ENCODE measurements around the gene TUT4.
"Not testable (repeated sequence)": the region's sequence is repeated elsewhere in the genome, so short reads cannot be mapped to it uniquely, and the experiment has no call there.

The TUT4 gene

GRCh38 chr1:52552505-52553361, at the start of gene TUT4:
TUT4 (minus strand) TSS chr1:52553092; CDS start chr1:52526280, 26,812 bp downstream.
- peak; percentile 61 for DNase-seq

GRCh38 chr1:52601991-52602855, 49.3 kb upstream of the TUT4 start, which contains the start of gene GPX7:
GPX7 (plus strand) TSS chr1:52602371; CDS start chr1:52602410, 39 bp downstream.
- no peak for DNase-seq

GRCh38 chr1:52601519-52601918, 48.6 kb upstream of the TUT4 start:
- DNase-seq: no peak

- no peak for DNase-seq
These were observed 47.8 kb upstream of the TUT4 start for GRCh38 chr1:52600533-52601179.

DNA sequence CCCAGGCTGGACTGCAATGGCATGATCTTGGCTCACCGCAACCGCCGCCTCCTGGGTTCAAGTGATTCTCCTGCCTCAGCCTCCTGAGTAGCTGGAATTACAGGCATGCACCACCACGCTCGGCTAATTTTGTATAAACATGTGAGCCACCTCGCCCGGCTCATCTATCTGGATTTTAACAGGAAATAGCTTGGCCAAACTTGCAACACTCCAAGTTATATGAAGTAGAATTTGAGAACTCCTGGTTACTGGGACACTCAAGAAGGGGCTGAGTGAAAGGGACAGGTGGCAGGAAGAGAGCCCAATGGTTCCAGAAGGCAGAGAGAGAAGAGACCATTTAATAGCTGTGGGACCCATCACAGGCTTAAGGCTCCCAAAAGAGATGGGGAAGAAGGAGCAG, 46.3 kb upstream of the TUT4 start:
- no peak for DNase-seq

GRCh38 chr1:52598729-52599128, 45.8 kb upstream of the TUT4 start:
- DNase-seq: no peak

- no peak for DNase-seq
These were observed 45.0 kb upstream of the TUT4 start for GRCh38 chr1:52597912-52598311.

DNA sequence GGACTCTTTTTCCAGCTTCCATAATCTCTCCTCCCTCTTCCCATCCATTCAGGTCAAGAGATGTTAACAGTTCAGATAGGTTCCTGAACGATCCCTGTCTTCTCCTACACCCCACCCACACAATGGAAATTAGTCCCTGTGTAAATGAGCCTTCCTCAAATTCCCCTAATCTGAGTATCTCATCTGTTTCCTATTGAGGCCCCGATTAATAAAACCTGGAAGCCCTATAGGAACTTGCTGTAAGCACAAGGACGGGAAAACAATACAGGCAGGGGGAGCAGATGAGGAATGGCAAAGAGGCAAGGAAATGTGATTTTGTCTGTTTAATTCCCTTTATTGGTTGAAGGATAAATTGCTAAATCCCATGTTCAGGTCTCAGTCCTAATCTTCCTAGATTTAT, 42.2 kb upstream of the TUT4 start:
- no peak for DNase-seq

- no peak for DNase-seq
These were observed 40.6 kb upstream of the TUT4 start for GRCh38 chr1:52593495-52593894.

GRCh38 chr1:52592637-52593323, 39.9 kb upstream of the TUT4 start:
- DNase-seq: no peak

DNA sequence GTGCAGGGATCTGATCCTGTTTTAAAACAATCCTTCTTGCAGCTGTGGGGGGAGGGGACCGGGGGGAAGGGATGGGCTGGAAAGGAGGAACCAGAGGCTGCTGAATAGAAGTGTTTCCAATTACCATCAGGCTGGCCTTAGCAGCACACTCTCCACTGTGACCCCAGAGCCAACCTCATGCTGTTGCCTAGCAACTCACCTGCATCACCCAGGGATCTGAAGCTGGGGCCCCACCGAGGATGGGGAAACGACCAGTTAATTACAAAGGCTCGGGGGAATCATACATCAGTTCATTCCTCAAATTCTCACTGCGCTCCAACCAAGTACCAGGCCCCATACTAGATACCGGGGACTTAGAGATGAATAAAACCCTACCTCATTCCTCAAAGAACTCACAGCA, 37.4 kb upstream of the TUT4 start:
- DNase-seq: no peak

GRCh38 chr1:52588535-52588934, 35.6 kb upstream of the TUT4 start:
- DNase-seq: no peak

- DNase-seq: no peak
These were observed 35.1 kb upstream of the TUT4 start for GRCh38 chr1:52588027-52588426.

- no peak for DNase-seq
These were observed 32.6 kb upstream of the TUT4 start for GRCh38 chr1:52585474-52585873.

GRCh38 chr1:52582116-52582696, 29.3 kb upstream of the TUT4 start:
- DNase-seq: no peak

- no peak for DNase-seq
These were observed 27.4 kb upstream of the TUT4 start for GRCh38 chr1:52580283-52580682.

DNA sequence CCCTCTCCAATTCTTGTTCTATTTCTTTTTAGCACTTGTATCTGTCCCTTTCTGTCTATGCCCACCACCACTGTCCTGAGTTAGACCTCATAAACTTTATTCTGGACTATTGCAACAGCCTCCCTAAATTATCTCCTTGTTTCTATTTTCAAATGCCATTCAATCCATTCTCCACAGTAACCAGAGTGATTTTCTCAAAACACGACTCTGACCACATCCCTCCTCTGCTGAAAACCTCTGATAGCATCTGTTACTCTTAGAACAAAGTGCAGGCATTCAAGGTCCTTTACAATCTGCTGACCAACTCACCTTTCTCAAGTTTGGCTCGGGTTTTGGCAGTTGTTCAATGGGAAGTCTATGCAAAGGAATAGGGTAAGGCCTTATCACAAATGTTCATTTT, 26.5 kb upstream of the TUT4 start:
- no peak for DNase-seq

DNA sequence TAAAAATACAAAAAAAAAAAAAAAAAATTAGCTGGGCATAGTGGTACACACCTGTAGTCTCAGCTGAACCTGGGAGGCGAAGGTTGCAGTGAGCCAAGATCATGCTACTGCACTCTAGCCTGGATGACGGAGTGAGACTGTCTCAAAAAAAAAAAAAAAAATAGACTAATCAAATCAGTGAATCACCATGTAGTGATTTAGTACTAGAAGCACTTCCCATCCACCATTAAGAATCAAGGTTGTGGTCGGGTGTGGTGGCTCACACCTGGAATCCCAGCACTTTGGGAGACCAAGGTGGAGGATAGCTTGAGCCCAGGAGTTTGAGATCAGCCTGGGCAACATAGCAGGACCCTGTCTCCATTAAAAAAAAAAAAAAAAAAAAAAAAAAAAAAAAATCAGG, 25.2 kb upstream of the TUT4 start:
- DNase-seq: not testable (repeated sequence)

DNA sequence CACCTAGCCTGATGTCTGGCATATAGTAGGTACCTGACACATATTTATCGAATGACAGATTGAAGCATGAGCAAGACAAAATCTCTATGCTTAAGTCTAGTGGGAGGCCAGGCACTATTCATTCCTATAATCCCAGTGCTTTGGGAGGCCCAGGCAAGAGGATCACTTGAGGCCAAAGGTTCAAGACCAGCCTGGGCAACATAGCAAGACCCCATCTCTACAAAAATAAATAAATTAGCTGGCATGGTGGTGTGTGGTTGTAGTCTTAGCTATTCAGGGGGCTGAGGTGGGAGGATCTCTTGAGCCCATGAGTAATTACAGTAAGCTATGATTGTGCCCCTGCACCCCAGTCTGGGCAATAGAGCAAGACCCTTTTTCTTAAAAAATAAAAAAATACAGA, 23.2 kb upstream of the TUT4 start:
- DNase-seq: no peak

- no peak for DNase-seq
These were observed 21.7 kb upstream of the TUT4 start for GRCh38 chr1:52574594-52574993.

DNA sequence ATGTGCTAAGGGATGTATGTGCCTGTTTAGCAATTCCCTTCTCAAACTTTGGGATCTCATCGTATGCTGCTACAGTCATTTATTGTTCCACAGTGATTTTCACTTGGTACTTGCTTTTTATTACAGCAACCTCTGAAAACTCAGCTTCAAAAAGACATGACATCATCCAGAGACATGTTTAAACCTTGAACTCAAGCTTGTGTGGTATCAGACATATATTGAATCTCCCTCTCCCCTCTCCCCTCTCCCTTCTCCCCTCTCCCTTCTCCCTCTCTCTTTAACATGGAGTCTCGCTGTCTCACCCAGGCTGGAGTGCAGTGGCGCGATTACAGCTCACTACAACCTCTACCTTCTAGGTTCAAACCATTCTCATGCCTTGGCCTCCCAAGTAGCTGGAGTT, 19.5 kb upstream of the TUT4 start:
- DNase-seq: no peak

DNA sequence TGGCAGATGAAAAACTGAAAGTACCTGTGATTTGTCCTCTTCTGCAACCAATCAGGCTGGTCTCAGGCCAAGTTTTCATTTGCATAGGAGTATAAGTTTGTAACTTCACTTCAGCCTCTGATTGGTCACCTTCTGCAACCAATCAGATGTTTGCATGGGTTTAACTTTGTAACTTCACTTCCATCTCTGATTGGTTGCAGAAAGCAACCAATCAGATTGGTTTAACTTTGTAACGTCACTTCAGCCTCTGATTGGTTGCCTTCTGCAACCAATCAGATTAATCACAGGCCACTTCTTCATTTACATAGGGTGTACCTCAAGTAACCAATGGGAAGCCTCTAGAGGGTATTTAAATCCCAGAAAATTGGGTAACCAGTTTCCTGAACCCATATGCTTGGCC, 18.9 kb upstream of the TUT4 start:
- no peak for DNase-seq

All from NCI-H1048 (cell line).